ENCODE data around the gene CFDP1.

DNA sequence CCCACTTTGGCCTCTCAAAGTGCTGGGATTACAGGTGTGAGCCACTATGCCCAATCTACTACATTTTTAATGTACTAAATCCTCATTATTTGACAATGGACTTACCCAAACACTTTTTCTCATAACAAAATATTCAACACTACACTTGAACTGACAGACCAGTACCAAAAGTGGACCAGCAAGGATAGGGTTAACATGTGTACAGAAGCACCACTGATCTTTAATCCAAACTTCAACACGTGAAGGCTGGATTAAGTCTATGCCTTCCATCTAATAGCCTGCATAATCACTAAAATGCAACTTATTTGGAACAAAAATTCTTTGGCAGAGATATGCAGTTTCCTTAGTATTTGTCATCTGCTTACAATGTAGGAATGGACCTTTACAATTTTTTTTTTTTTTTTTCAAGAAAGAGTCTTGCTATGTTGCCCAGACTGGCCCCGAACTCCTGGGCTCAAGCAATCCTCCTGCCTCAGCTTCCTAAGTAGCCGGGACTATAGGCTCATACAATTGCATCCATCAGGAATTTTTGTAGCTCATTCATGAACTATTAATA is 121.8 kb downstream of the CFDP1 start:
- TF ChIP-seq YY1 (IDR thresholded peaks at IDR 0.05; ENCODE audit: insufficient read depth, insufficient read length) (no peak), SUZ12 (IDR thresholded peaks at IDR 0.05; ENCODE audit: extremely low read depth, insufficient read depth, insufficient read length) (no peak)

All from NT2/D1 (cell line).